ENCODE measurements around the gene ATP8A2.

DNA sequence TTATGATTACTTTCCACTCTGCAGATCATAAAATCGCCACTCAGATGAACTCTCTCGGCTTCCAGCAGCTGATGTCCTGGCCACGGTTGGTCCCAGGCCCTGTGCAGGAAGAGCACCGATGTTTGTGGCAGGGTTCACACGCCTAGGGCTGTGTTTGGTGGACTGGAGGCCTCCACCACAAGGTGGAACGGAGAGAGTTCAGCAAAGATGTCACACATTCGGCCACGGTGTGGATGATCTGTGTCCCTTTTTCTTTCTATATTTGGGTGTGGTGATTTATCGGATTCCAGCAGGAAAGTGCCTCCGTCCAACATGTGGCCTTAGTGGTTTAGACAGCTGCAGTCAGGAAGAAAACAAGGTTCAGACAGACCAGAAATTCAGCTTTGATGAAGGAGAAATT lies 680.6 kb downstream of the ATP8A2 start:
- no peak for TF ChIP-seq POLR2A (IDR thresholded peaks at IDR 0.05)
- TF ChIP-seq, protein P1, sequence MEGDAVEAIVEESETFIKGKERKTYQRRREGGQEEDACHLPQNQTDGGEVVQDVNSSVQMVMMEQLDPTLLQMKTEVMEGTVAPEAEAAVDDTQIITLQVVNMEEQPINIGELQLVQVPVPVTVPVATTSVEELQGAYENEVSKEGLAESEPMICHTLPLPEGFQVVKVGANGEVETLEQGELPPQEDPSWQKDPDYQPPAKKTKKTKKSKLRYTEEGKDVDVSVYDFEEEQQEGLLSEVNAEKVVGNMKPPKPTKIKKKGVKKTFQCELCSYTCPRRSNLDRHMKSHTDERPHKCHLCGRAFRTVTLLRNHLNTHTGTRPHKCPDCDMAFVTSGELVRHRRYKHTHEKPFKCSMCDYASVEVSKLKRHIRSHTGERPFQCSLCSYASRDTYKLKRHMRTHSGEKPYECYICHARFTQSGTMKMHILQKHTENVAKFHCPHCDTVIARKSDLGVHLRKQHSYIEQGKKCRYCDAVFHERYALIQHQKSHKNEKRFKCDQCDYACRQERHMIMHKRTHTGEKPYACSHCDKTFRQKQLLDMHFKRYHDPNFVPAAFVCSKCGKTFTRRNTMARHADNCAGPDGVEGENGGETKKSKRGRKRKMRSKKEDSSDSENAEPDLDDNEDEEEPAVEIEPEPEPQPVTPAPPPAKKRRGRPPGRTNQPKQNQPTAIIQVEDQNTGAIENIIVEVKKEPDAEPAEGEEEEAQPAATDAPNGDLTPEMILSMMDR (IDR thresholded peaks at IDR 0.05), result no peak

Measured in testis (tissue), 2 donors.